ENCODE data around the gene FBXL16.

FBXL16 gene

DNA sequence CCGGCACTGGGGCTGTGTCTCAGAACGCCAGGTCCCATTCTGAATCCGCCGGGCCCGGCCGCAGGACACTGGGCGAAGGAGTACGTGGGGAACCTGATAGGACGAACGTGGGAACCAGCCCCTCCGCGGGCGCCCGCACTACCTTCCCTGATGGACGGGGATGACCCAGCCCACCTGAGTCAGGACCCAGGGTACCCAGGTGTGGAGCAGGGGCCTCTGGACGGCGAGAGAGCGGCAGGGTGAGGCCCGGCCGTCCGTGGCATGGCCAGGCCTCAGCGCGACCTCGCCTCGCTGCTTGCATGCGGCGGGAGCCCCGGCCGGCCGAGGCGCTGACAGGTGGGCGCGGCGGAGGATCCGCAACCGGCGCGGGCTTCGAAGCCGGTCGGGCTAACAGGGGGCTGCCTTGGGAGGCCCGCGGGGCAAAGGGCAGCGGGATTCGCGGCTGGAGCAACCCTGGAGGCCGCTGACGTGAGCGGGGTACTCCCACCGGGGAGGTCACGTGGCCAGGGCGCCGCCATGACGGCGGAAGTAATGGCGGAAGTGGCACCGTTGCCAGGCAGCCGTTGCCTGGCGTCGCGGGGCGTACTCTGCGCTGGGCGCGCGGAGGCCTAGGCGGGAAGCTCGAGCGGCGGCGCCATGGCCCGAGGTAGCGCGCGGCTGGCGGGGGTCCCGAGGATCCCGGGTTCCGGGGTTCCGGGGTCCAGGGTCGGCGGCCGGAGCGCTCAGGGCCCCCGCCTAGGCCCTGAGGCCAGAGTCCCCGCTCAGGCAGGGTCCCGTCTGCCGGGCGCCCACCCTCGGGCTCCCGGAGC, 56.6 kb downstream of the FBXL16 start, which contains the start of gene WDR90 (continued):
- TF ChIP-seq, protein P1, sequence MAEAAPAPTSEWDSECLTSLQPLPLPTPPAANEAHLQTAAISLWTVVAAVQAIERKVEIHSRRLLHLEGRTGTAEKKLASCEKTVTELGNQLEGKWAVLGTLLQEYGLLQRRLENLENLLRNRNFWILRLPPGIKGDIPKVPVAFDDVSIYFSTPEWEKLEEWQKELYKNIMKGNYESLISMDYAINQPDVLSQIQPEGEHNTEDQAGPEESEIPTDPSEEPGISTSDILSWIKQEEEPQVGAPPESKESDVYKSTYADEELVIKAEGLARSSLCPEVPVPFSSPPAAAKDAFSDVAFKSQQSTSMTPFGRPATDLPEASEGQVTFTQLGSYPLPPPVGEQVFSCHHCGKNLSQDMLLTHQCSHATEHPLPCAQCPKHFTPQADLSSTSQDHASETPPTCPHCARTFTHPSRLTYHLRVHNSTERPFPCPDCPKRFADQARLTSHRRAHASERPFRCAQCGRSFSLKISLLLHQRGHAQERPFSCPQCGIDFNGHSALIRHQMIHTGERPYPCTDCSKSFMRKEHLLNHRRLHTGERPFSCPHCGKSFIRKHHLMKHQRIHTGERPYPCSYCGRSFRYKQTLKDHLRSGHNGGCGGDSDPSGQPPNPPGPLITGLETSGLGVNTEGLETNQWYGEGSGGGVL (tag by site-specific recombination; IDR thresholded peaks at IDR 0.05), result no peak
- TF ChIP-seq OSR2 (tag by site-specific recombination; IDR thresholded peaks at IDR 0.05) (peak; percentile 22; the same call in 1 of the 2 replicates), ZNF521 (tag by site-specific recombination; IDR thresholded peaks at IDR 0.05) (no peak), SCRT2 (tag by site-specific recombination; IDR thresholded peaks at IDR 0.05) (peak; percentile 54), ZNF112 (tag by site-specific recombination; IDR thresholded peaks at IDR 0.05) (no peak), KLF8 (tag by site-specific recombination; IDR thresholded peaks at IDR 0.05) (peak; percentile 70; the same call in 1 of the 2 replicates), ZNF16 (tag by site-specific recombination; IDR thresholded peaks at IDR 0.05; ENCODE audit: low read depth) (no peak), GLIS1 (tag by site-specific recombination; IDR thresholded peaks at IDR 0.05) (peak; percentile 97), ZNF768 (tag by site-specific recombination; IDR thresholded peaks at IDR 0.05) (no peak), PRDM1 (tag by site-specific recombination; IDR thresholded peaks at IDR 0.05) (no peak), ZBTB48 (tag by site-specific recombination; IDR thresholded peaks at IDR 0.05) (no peak), BCL11A (tag by site-specific recombination; IDR thresholded peaks at IDR 0.05; ENCODE audit: low read depth) (peak; percentile 41; the same call in 1 of the 2 replicates), TSHZ1 (tag by site-specific recombination; IDR thresholded peaks at IDR 0.05; ENCODE audit: borderline replicate concordance) (peak; percentile 10; the same call in 1 of the 2 replicates)
- TF ChIP-seq, protein P2, sequence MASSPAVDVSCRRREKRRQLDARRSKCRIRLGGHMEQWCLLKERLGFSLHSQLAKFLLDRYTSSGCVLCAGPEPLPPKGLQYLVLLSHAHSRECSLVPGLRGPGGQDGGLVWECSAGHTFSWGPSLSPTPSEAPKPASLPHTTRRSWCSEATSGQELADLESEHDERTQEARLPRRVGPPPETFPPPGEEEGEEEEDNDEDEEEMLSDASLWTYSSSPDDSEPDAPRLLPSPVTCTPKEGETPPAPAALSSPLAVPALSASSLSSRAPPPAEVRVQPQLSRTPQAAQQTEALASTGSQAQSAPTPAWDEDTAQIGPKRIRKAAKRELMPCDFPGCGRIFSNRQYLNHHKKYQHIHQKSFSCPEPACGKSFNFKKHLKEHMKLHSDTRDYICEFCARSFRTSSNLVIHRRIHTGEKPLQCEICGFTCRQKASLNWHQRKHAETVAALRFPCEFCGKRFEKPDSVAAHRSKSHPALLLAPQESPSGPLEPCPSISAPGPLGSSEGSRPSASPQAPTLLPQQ (tag by site-specific recombination; IDR thresholded peaks at IDR 0.05), result peak; percentile 71; the same call in 1 of the 2 replicates
- TF ChIP-seq, protein P3, sequence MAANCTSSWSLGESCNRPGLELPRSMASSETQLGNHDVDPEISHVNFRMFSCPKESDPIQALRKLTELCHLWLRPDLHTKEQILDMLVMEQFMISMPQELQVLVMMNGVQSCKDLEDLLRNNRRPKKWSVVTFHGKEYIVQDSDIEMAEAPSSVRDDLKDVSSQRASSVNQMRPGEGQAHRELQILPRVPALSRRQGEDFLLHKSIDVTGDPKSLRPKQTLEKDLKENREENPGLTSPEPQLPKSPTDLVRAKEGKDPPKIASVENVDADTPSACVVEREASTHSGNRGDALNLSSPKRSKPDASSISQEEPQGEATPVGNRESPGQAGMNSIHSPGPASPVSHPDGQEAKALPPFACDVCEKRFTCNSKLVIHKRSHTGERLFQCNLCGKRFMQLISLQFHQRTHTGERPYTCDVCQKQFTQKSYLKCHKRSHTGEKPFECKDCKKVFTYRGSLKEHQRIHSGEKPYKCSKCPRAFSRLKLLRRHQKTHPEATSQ (tag by site-specific recombination; IDR thresholded peaks at IDR 0.05), result peak; percentile 64; the same call in 1 of the 2 replicates
- TF ChIP-seq, protein P4, sequence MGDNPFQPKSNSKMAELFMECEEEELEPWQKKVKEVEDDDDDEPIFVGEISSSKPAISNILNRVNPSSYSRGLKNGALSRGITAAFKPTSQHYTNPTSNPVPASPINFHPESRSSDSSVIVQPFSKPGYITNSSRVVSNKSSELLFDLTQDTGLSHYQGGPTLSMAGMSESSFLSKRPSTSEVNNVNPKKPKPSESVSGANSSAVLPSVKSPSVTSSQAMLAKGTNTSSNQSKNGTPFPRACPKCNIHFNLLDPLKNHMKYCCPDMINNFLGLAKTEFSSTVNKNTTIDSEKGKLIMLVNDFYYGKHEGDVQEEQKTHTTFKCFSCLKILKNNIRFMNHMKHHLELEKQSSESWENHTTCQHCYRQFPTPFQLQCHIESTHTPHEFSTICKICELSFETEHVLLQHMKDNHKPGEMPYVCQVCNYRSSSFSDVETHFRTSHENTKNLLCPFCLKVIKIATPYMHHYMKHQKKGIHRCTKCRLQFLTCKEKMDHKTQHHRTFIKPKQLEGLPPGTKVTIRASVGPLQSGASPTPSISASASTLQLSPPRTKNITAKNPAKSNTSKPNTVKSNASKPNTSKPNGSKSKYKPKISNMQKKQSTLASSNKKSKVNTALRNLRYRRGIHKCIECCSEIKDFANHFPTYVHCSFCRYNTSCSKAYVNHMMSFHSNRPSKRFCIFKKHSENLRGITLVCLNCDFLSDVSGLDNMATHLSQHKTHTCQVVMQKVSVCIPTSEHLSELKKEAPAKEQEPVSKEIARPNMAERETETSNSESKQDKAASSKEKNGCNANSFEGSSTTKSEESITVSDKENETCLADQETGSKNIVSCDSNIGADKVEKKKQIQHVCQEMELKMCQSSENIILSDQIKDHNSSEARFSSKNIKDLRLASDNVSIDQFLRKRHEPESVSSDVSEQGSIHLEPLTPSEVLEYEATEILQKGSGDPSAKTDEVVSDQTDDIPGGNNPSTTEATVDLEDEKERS (tag by site-specific recombination; IDR thresholded peaks at IDR 0.05), result no peak
- TF ChIP-seq, protein P5, sequence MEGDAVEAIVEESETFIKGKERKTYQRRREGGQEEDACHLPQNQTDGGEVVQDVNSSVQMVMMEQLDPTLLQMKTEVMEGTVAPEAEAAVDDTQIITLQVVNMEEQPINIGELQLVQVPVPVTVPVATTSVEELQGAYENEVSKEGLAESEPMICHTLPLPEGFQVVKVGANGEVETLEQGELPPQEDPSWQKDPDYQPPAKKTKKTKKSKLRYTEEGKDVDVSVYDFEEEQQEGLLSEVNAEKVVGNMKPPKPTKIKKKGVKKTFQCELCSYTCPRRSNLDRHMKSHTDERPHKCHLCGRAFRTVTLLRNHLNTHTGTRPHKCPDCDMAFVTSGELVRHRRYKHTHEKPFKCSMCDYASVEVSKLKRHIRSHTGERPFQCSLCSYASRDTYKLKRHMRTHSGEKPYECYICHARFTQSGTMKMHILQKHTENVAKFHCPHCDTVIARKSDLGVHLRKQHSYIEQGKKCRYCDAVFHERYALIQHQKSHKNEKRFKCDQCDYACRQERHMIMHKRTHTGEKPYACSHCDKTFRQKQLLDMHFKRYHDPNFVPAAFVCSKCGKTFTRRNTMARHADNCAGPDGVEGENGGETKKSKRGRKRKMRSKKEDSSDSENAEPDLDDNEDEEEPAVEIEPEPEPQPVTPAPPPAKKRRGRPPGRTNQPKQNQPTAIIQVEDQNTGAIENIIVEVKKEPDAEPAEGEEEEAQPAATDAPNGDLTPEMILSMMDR (tag by site-specific recombination; IDR thresholded peaks at IDR 0.05), result no peak
- TF ChIP-seq, protein P6, sequence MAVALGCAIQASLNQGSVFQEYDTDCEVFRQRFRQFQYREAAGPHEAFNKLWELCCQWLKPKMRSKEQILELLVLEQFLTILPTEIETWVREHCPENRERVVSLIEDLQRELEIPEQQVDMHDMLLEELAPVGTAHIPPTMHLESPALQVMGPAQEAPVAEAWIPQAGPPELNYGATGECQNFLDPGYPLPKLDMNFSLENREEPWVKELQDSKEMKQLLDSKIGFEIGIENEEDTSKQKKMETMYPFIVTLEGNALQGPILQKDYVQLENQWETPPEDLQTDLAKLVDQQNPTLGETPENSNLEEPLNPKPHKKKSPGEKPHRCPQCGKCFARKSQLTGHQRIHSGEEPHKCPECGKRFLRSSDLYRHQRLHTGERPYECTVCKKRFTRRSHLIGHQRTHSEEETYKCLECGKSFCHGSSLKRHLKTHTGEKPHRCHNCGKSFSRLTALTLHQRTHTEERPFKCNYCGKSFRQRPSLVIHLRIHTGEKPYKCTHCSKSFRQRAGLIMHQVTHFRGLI (tag by site-specific recombination; IDR thresholded peaks at IDR 0.05), result peak; percentile 99
- TF ChIP-seq, protein P7, sequence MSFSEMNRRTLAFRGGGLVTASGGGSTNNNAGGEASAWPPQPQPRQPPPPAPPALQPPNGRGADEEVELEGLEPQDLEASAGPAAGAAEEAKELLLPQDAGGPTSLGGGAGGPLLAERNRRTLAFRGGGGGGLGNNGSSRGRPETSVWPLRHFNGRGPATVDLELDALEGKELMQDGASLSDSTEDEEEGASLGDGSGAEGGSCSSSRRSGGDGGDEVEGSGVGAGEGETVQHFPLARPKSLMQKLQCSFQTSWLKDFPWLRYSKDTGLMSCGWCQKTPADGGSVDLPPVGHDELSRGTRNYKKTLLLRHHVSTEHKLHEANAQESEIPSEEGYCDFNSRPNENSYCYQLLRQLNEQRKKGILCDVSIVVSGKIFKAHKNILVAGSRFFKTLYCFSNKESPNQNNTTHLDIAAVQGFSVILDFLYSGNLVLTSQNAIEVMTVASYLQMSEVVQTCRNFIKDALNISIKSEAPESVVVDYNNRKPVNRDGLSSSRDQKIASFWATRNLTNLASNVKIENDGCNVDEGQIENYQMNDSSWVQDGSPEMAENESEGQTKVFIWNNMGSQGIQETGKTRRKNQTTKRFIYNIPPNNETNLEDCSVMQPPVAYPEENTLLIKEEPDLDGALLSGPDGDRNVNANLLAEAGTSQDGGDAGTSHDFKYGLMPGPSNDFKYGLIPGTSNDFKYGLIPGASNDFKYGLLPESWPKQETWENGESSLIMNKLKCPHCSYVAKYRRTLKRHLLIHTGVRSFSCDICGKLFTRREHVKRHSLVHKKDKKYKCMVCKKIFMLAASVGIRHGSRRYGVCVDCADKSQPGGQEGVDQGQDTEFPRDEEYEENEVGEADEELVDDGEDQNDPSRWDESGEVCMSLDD (tag by site-specific recombination; IDR thresholded peaks at IDR 0.05), result 0 out of 2 replicates have a peak, but pooled peaks have one; percentile 37

Measured in HEK293 (cell line).